Endometrial microvascular endothelial cells (primary cell): ENCODE results near the gene SLC47A2. TPM values are rescaled to one million over a fixed set of nuclear protein-coding genes. Genes with fewer than 3 reads are reported as not detected.
"Not testable (repeated sequence)": the region's sequence is repeated elsewhere in the genome, so short reads cannot be mapped to it uniquely, and the experiment has no call there.

Experiments
- in situ Hi-C: cut with HindIII; loops from 2 replicates; pipeline ENCODE4 v1.10.0; 2017; ENCODE audit warnings: low sequenced_read_pairs, low pct_unique_long_range_greater_than_20kb; ENCODE audit errors: inconsistent ontology term
- total RNA-seq: library from RNA; depleted of rRNA; stranded (reverse); fragments of >200 nt; gene quantifications from one replicate; pipeline ENCODE4 v1.2.3, GENCODE V29; 2015; ENCODE audit errors: inconsistent ontology term

Gene SLC47A2
- not detected for total RNA-seq

- in situ Hi-C loops = no loop called here
Observed at GRCh38 chr17:19716108-19717030, at the start of gene SLC47A2. Gene SLC47A2 (minus strand): TSS chr17:19716584. CDS start chr17:19716555, 29 bp downstream.

- in situ Hi-C loops = no loop called here
Observed at GRCh38 chr17:19766016-19766415, 49.6 kb upstream of the SLC47A2 start.

GRCh38 chr17:19763991-19764390 lies 47.6 kb upstream of the SLC47A2 start:
- in situ Hi-C loops = not testable (repeated sequence)

GRCh38 chr17:19763416-19763815 lies 47.0 kb upstream of the SLC47A2 start:
- in situ Hi-C loops = no loop called here

- in situ Hi-C loops = no loop called here
Observed at GRCh38 chr17:19762515-19762961, 46.2 kb upstream of the SLC47A2 start.

GRCh38 chr17:19760746-19761145 lies 44.4 kb upstream of the SLC47A2 start:
- in situ Hi-C loops = no loop called here

GRCh38 chr17:19759568-19760549 lies 43.5 kb upstream of the SLC47A2 start:
- in situ Hi-C loops = no loop called here

- in situ Hi-C loops = no loop called here
Observed at GRCh38 chr17:19757536-19758180, 41.3 kb upstream of the SLC47A2 start.

GRCh38 chr17:19756546-19756945 lies 40.2 kb upstream of the SLC47A2 start:
- in situ Hi-C loops = no loop called here

- in situ Hi-C loops = no loop called here
Observed at GRCh38 chr17:19755821-19756510, 39.6 kb upstream of the SLC47A2 start.

GRCh38 chr17:19755392-19755791 lies 39.0 kb upstream of the SLC47A2 start:
- in situ Hi-C loops = no loop called here

GRCh38 chr17:19753661-19754463 lies 37.5 kb upstream of the SLC47A2 start:
- in situ Hi-C loops = no loop called here

- in situ Hi-C loops = no loop called here
Observed at GRCh38 chr17:19753051-19753509, 36.7 kb upstream of the SLC47A2 start.

- in situ Hi-C loops = no loop called here
Observed at GRCh38 chr17:19752216-19753050, 36.0 kb upstream of the SLC47A2 start.

- in situ Hi-C loops = no loop called here
Observed at GRCh38 chr17:19750835-19751234, 34.5 kb upstream of the SLC47A2 start.

GRCh38 chr17:19750020-19750572 lies 33.7 kb upstream of the SLC47A2 start:
- in situ Hi-C loops = no loop called here
